Astrocyte (in vitro differentiated cells and primary cell): Measurements from ENCODE around the gene BICC1. TPM values are rescaled to one million over a fixed set of nuclear protein-coding genes. Genes with fewer than 3 reads are reported as not detected.
A peak's percentile ranks its signal among the peaks of the same experiment; 100 is the strongest.

Experiments
- DNase-seq: peaks from one replicate; pipeline ENCODE4 v3.0.0-alpha.2; 2010; ENCODE audit warnings: low read depth
- FAIRE-seq: peaks from 2 replicates; lab custom pipeline; 2011; peaks lifted over from hg19 to GRCh38; lab: Jason Lieb, UNC
- H2AFZ ChIP-seq: 2 replicates; pipeline ENCODE4 v1.6.0; 2012; ENCODE audit warnings: low read depth, low read length, inconsistent platforms
- H3K27ac ChIP-seq: 2 replicates; pipeline ENCODE4 v1.5.1; 2011; ENCODE audit warnings: low read depth, low read length, inconsistent platforms
- H3K27me3 ChIP-seq: 2 replicates; pipeline ENCODE4 v1.6.0; 2011; ENCODE audit warnings: low read length, inconsistent platforms; ENCODE audit not compliant: insufficient read depth
- H3K36me3 ChIP-seq: 2 replicates; pipeline ENCODE4 v1.5.1; 2011; ENCODE audit warnings: low read length, inconsistent platforms; ENCODE audit not compliant: insufficient read depth
- H3K4me1 ChIP-seq: 2 replicates; pipeline ENCODE4 v1.5.1; 2011; ENCODE audit warnings: low read length, inconsistent platforms; ENCODE audit not compliant: insufficient read depth
- H3K4me2 ChIP-seq: 2 replicates; pipeline ENCODE4 v1.6.0; 2012; ENCODE audit warnings: low read length, inconsistent platforms
- H3K4me3 ChIP-seq: 2 replicates; pipeline ENCODE4 v1.5.1; 2011; ENCODE audit warnings: low read depth, mild to moderate bottlenecking, low read length, inconsistent platforms; ENCODE audit not compliant: insufficient read depth
- H3K79me2 ChIP-seq: 2 replicates; pipeline ENCODE4 v1.6.0; 2012; ENCODE audit warnings: mild to moderate bottlenecking, low read length, inconsistent platforms; ENCODE audit not compliant: insufficient read depth
- H3K9ac ChIP-seq: 2 replicates; pipeline ENCODE4 v1.6.0; 2012; ENCODE audit warnings: mild to moderate bottlenecking, low read length, inconsistent platforms
- H3K9me3 ChIP-seq: 2 replicates; pipeline ENCODE4 v1.5.1; 2012; ENCODE audit warnings: low read depth, mild to moderate bottlenecking, low read length, inconsistent platforms; ENCODE audit not compliant: insufficient read depth
- H4K20me1 ChIP-seq: 2 replicates; pipeline ENCODE4 v1.6.0; 2012; ENCODE audit warnings: low read length, inconsistent platforms; ENCODE audit not compliant: insufficient read depth
- H3K27ac Mint-ChIP-seq: one replicate; pipeline ENCODE4 v1.8.0; 2021; ENCODE audit warnings: mild to moderate bottlenecking, mixed read lengths; ENCODE audit not compliant: unreplicated experiment
- H3K27me3 Mint-ChIP-seq: one replicate; pipeline ENCODE4 v1.8.0; 2021; ENCODE audit warnings: low read depth, mixed read lengths; ENCODE audit not compliant: unreplicated experiment
- H3K36me3 Mint-ChIP-seq: one replicate; pipeline ENCODE4 v1.8.0; 2021; ENCODE audit warnings: low read depth, mixed read lengths; ENCODE audit not compliant: unreplicated experiment
- H3K4me1 Mint-ChIP-seq: one replicate; pipeline ENCODE4 v1.8.0; 2021; ENCODE audit warnings: low read depth, mixed read lengths; ENCODE audit not compliant: unreplicated experiment
- H3K4me3 Mint-ChIP-seq: one replicate; pipeline ENCODE4 v1.8.0; 2021; ENCODE audit warnings: mild to moderate bottlenecking, moderate library complexity, mixed read lengths; ENCODE audit not compliant: unreplicated experiment
- H3K9me3 Mint-ChIP-seq: one replicate; pipeline ENCODE4 v1.8.0; 2021; ENCODE audit warnings: mild to moderate bottlenecking, mixed read lengths; ENCODE audit not compliant: unreplicated experiment
- EZH2 ChIP-seq: IDR thresholded peaks from 2 replicates; pipeline ENCODE4 v1.6.1; 2012; ENCODE audit warnings: mild to moderate bottlenecking, low read length, inconsistent platforms; ENCODE audit not compliant: insufficient read depth
- total RNA-seq: library from RNA; stranded (reverse); gene quantifications from 2 replicates; pipeline ENCODE4 v1.2.1, GENCODE V29; 2021
- TF ChIP-seq, protein P1 (sequence below): IDR thresholded peaks from 2 replicates; pipeline ENCODE4 v1.5.1; 2011; ENCODE audit warnings: low read depth, mild to moderate bottlenecking, inconsistent platforms, low read length, moderate library complexity; ENCODE audit not compliant: insufficient read depth

BICC1 gene
- total RNA-seq, 1 donor from 2014 or later, result 23.0 TPM

DNA sequence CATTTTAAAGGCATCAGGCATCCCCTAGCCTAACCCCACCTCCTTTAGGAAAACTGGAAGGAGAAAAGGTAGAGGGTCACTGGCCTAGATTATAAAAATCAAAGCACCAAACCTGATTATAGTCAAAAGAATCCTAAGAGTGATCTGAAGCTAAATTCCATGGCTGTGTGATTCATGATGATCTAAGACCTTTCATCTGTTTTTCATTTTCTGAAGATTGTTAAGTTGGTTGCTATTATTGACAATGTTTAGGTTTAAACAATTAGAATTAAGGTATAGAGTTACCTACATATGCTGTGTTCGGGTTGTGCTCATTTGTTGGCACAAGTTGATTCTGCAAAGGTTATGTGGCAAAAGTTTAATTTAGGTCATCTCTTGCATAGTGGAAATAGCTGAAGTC lies 148.7 kb downstream of the BICC1 start:
- peak overlapping the region; percentile 85 for H3K27ac Mint-ChIP-seq
- no peaks in the 10 kb centered on the region for H3K27me3 Mint-ChIP-seq
- H3K9me3 Mint-ChIP-seq, result peaks cover 14% of the 10 kb centered on the region
- peak overlapping the region; percentile 20 for H3K4me3 ChIP-seq
- peak overlapping the region; percentile 78 for H3K4me2 ChIP-seq
- H3K36me3 ChIP-seq, result no peaks in the 10 kb centered on the region
- TF ChIP-seq EZH2, result no peak
- TF ChIP-seq, protein P1, sequence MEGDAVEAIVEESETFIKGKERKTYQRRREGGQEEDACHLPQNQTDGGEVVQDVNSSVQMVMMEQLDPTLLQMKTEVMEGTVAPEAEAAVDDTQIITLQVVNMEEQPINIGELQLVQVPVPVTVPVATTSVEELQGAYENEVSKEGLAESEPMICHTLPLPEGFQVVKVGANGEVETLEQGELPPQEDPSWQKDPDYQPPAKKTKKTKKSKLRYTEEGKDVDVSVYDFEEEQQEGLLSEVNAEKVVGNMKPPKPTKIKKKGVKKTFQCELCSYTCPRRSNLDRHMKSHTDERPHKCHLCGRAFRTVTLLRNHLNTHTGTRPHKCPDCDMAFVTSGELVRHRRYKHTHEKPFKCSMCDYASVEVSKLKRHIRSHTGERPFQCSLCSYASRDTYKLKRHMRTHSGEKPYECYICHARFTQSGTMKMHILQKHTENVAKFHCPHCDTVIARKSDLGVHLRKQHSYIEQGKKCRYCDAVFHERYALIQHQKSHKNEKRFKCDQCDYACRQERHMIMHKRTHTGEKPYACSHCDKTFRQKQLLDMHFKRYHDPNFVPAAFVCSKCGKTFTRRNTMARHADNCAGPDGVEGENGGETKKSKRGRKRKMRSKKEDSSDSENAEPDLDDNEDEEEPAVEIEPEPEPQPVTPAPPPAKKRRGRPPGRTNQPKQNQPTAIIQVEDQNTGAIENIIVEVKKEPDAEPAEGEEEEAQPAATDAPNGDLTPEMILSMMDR, result no peak
- H3K9ac ChIP-seq, result peak overlapping the region; percentile 74
- H3K27me3 ChIP-seq, result no peaks in the 10 kb centered on the region
- H3K9me3 ChIP-seq, result no peaks in the 10 kb centered on the region
- H3K27ac ChIP-seq, result peak overlapping the region; percentile 83
- H3K4me3 Mint-ChIP-seq, result no peak overlapping the region
- peaks cover 58% of the 10 kb centered on the region for H3K79me2 ChIP-seq
- FAIRE-seq (peak; percentile 62), DNase-seq (peak; percentile 79)
- H3K4me1 ChIP-seq, result peaks cover 30% of the 10 kb centered on the region
- H2AFZ ChIP-seq, result no peak overlapping the region
- no peaks in the 10 kb centered on the region for H4K20me1 ChIP-seq
- peaks cover 12% of the 10 kb centered on the region for H3K36me3 Mint-ChIP-seq
- H3K4me1 Mint-ChIP-seq, result peaks cover 25% of the 10 kb centered on the region

DNA sequence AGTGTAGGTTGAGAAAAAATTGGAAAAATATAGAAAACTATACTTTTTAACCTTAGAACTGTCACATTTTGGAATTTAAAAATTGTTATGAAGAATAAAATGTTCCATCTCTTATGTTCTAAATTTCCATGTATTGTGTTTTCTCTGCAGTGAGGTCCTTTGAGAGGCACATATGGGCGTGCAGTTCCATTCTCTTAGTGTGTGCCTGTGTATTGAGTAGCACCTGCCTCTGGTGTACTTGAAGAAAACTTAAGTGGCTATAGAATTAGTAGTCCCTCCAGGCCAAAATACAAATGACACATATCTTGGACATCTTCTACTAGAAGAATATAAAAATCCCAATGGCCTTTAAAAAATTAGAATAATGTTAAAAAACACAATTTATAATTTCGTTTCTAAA lies 149.2 kb downstream of the BICC1 start:
- Histone ChIP-seq H4K20me1 (no peaks in the 10 kb centered on the region), H2AFZ (no peak overlapping the region), H3K27ac (peak overlapping the region; percentile 83), H3K79me2 (peaks cover 58% of the 10 kb centered on the region), H3K4me1 (peaks cover 30% of the 10 kb centered on the region), H3K9ac (peak overlapping the region; percentile 26), H3K4me2 (peak overlapping the region; percentile 78), H3K9me3 (no peaks in the 10 kb centered on the region), H3K27me3 (no peaks in the 10 kb centered on the region), H3K4me3 (no peak overlapping the region), H3K36me3 (no peaks in the 10 kb centered on the region)
- DNase-seq (no peak), FAIRE-seq (no peak)
- Mint-ChIP-seq H3K36me3 (peaks cover 8% of the 10 kb centered on the region), H3K4me1 (peaks cover 25% of the 10 kb centered on the region), H3K27me3 (no peaks in the 10 kb centered on the region), H3K27ac (peak overlapping the region; percentile 85), H3K4me3 (no peak overlapping the region), H3K9me3 (peaks cover 9% of the 10 kb centered on the region)
- TF ChIP-seq, protein P1, result no peak

DNA sequence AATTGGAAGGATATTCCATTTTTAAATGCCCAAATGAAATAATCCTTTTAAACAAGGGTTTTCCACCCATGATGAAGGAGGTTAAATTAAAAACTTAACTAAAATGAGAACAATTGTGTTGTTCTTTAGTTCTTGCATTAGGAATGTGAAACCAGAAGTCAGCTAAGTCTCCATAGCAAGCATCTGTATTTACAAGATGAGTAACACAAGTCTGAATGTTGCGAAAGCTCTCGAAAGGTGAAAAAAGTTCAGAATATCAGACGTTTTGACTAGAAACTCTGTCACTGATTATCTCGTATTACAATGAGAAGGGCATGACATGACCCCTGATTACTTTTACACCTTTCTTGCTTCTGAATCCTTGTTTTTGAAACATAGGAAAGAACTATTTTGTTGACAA lies 149.6 kb downstream of the BICC1 start:
- DNase-seq (peak; percentile 94), FAIRE-seq (peak; percentile 92)
- peak overlapping the region; percentile 26 for H3K9ac ChIP-seq
- H3K4me2 ChIP-seq, result peak overlapping the region; percentile 78
- H3K79me2 ChIP-seq, result peaks cover 55% of the 10 kb centered on the region
- H2AFZ ChIP-seq, result no peak overlapping the region
- H3K4me3 ChIP-seq, result no peak overlapping the region
- Mint-ChIP-seq H3K9me3 (peaks cover 8% of the 10 kb centered on the region), H3K4me1 (peaks cover 25% of the 10 kb centered on the region), H3K27me3 (no peaks in the 10 kb centered on the region), H3K36me3 (peaks cover 7% of the 10 kb centered on the region), H3K27ac (peak overlapping the region; percentile 85), H3K4me3 (no peak overlapping the region)
- H3K27me3 ChIP-seq, result no peaks in the 10 kb centered on the region
- no peaks in the 10 kb centered on the region for H4K20me1 ChIP-seq
- peaks cover 30% of the 10 kb centered on the region for H3K4me1 ChIP-seq
- TF ChIP-seq EZH2, result no peak
- TF ChIP-seq, protein P1, result no peak
- peak overlapping the region; percentile 83 for H3K27ac ChIP-seq
- no peaks in the 10 kb centered on the region for H3K36me3 ChIP-seq
- no peaks in the 10 kb centered on the region for H3K9me3 ChIP-seq
